SK-N-SH (cell line): Measurements from ENCODE around the gene MYMX.

Source experiments
- CHD2 ChIP-seq: fragments of 150-350 bp; IDR thresholded peaks from 2 replicates; pipeline ENCODE4 v1.6.1; 2018; ENCODE audit warnings: low read length; ENCODE audit not compliant: partially characterized antibody
- EZH2phosphoT487 ChIP-seq: fragments of 200-600 bp; sonication (generic); IDR thresholded peaks from 2 replicates; pipeline ENCODE4 v1.6.1; 2017; ENCODE audit warnings: low read depth, mixed run types, mild to moderate bottlenecking, antibody characterized with exemption, moderate library complexity, borderline replicate concordance
- JUND ChIP-seq: IDR thresholded peaks from 2 replicates; pipeline ENCODE4 v1.4.0; 2012
- POLR2AphosphoS5 ChIP-seq: IDR thresholded peaks from 2 replicates; pipeline ENCODE4 v1.6.1; 2012; ENCODE audit warnings: low read depth, low read length
- TAF1 ChIP-seq: IDR thresholded peaks from 2 replicates; pipeline ENCODE4 v1.6.1; 2012; ENCODE audit warnings: low read depth, mild to moderate bottlenecking, low read length, moderate library complexity, borderline replicate concordance
- TCF12 ChIP-seq: IDR thresholded peaks from 2 replicates; pipeline ENCODE4 v1.4.0; 2012
- TF ChIP-seq, protein P1 (sequence below): fragments of 150-350 bp; IDR thresholded peaks from 2 replicates; pipeline ENCODE4 v1.6.1; 2017; ENCODE audit warnings: antibody characterized with exemption, low read length, low read depth, borderline replicate concordance
- TF ChIP-seq, protein P2 (sequence below): fragments of 200-600 bp; sonication (generic); IDR thresholded peaks from 2 replicates; pipeline ENCODE4 v1.6.1; 2017; ENCODE audit warnings: antibody characterized with exemption, mild to moderate bottlenecking, moderate library complexity
- TF ChIP-seq, protein P3 (sequence below): IDR thresholded peaks from 2 replicates; pipeline ENCODE4; 2012
- TF ChIP-seq, protein P4 (sequence below): IDR thresholded peaks from 2 replicates; pipeline ENCODE4 v1.4.0; 2012; ENCODE audit warnings: low read depth
- TF ChIP-seq, protein P5 (sequence below): IDR thresholded peaks from 2 replicates; pipeline ENCODE4 v1.6.1; 2012; ENCODE audit warnings: mild to moderate bottlenecking, low read depth, low read length, moderate library complexity

DNA sequence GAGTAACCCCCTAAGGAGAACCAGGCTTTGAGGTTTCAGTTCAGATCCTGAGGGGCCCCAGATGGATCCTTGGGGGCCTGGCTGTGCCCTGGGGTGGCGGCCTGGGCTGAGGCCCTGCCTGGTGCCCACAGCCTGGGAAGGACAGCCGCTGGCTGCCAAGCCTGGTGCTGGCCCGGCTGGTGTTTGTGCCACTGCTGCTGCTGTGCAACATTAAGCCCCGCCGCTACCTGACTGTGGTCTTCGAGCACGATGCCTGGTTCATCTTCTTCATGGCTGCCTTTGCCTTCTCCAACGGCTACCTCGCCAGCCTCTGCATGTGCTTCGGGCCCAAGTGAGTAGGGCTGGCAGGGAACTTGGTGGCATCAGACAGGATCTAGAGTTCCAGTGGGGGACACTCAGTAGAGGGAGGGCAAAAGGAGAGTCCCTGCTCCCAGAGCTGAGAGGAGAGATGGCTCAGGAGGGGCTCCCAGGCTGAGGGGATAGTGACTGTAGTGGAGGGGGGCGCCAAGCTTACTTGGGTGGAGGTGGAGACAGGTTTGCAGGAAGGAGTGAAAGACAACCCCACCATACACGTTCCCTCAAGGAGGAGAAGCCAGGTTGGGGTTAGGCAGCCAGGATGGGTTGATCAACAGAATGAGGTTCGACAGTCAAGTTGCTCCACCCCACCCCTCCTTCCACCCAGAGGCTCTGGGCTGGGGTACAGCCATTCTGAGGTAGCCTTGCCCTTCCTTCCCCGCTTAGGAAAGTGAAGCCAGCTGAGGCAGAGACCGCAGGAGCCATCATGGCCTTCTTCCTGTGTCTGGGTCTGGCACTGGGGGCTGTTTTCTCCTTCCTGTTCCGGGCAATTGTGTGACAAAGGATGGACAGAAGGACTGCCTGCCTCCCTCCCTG lies 16.2 kb downstream of the MYMX start:
- TF ChIP-seq POLR2AphosphoS5: no peak
- no peak for TF ChIP-seq TAF1
- TF ChIP-seq, protein P1, sequence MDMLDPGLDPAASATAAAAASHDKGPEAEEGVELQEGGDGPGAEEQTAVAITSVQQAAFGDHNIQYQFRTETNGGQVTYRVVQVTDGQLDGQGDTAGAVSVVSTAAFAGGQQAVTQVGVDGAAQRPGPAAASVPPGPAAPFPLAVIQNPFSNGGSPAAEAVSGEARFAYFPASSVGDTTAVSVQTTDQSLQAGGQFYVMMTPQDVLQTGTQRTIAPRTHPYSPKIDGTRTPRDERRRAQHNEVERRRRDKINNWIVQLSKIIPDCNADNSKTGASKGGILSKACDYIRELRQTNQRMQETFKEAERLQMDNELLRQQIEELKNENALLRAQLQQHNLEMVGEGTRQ: no peak
- TF ChIP-seq, protein P2, sequence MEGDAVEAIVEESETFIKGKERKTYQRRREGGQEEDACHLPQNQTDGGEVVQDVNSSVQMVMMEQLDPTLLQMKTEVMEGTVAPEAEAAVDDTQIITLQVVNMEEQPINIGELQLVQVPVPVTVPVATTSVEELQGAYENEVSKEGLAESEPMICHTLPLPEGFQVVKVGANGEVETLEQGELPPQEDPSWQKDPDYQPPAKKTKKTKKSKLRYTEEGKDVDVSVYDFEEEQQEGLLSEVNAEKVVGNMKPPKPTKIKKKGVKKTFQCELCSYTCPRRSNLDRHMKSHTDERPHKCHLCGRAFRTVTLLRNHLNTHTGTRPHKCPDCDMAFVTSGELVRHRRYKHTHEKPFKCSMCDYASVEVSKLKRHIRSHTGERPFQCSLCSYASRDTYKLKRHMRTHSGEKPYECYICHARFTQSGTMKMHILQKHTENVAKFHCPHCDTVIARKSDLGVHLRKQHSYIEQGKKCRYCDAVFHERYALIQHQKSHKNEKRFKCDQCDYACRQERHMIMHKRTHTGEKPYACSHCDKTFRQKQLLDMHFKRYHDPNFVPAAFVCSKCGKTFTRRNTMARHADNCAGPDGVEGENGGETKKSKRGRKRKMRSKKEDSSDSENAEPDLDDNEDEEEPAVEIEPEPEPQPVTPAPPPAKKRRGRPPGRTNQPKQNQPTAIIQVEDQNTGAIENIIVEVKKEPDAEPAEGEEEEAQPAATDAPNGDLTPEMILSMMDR: no peak
- TF ChIP-seq, protein P3, sequence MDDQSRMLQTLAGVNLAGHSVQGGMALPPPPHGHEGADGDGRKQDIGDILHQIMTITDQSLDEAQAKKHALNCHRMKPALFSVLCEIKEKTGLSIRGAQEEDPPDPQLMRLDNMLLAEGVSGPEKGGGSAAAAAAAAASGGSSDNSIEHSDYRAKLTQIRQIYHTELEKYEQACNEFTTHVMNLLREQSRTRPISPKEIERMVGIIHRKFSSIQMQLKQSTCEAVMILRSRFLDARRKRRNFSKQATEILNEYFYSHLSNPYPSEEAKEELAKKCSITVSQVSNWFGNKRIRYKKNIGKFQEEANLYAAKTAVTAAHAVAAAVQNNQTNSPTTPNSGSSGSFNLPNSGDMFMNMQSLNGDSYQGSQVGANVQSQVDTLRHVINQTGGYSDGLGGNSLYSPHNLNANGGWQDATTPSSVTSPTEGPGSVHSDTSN: no peak
- no peak for TF ChIP-seq EZH2phosphoT487
- TF ChIP-seq JUND: no peak
- TF ChIP-seq, protein P4, sequence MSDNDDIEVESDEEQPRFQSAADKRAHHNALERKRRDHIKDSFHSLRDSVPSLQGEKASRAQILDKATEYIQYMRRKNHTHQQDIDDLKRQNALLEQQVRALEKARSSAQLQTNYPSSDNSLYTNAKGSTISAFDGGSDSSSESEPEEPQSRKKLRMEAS: no peak
- no peak for TF ChIP-seq CHD2
- TF ChIP-seq, protein P5, sequence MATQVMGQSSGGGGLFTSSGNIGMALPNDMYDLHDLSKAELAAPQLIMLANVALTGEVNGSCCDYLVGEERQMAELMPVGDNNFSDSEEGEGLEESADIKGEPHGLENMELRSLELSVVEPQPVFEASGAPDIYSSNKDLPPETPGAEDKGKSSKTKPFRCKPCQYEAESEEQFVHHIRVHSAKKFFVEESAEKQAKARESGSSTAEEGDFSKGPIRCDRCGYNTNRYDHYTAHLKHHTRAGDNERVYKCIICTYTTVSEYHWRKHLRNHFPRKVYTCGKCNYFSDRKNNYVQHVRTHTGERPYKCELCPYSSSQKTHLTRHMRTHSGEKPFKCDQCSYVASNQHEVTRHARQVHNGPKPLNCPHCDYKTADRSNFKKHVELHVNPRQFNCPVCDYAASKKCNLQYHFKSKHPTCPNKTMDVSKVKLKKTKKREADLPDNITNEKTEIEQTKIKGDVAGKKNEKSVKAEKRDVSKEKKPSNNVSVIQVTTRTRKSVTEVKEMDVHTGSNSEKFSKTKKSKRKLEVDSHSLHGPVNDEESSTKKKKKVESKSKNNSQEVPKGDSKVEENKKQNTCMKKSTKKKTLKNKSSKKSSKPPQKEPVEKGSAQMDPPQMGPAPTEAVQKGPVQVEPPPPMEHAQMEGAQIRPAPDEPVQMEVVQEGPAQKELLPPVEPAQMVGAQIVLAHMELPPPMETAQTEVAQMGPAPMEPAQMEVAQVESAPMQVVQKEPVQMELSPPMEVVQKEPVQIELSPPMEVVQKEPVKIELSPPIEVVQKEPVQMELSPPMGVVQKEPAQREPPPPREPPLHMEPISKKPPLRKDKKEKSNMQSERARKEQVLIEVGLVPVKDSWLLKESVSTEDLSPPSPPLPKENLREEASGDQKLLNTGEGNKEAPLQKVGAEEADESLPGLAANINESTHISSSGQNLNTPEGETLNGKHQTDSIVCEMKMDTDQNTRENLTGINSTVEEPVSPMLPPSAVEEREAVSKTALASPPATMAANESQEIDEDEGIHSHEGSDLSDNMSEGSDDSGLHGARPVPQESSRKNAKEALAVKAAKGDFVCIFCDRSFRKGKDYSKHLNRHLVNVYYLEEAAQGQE: no peak
- no peak for TF ChIP-seq TCF12
